Diencephalon (tissue), 1 donor: ENCODE data around the gene CASP10. TPM values are rescaled to one million over a fixed set of nuclear protein-coding genes. Genes with fewer than 3 reads are reported as not detected.

Experiments
- small RNA-seq: library from RNA; depleted of rRNA; stranded (forward); fragments of <200 nt; gene quantifications from one replicate; pipeline ENCODE3, GENCODE V24; 2014
- total RNA-seq: library from RNA; depleted of rRNA; stranded (reverse); fragments of >200 nt; gene quantifications from one replicate; pipeline ENCODE4 v1.2.3, GENCODE V29; 2014

Gene CASP10
- total RNA-seq: 3.0 TPM

GRCh38 chr2:201182650-201183364, at the start of gene CASP10:
Gene CASP10, plus strand, starts transcription at chr2:201183141. Its CDS starts 2,637 bp downstream, at chr2:201185778.

DNA sequence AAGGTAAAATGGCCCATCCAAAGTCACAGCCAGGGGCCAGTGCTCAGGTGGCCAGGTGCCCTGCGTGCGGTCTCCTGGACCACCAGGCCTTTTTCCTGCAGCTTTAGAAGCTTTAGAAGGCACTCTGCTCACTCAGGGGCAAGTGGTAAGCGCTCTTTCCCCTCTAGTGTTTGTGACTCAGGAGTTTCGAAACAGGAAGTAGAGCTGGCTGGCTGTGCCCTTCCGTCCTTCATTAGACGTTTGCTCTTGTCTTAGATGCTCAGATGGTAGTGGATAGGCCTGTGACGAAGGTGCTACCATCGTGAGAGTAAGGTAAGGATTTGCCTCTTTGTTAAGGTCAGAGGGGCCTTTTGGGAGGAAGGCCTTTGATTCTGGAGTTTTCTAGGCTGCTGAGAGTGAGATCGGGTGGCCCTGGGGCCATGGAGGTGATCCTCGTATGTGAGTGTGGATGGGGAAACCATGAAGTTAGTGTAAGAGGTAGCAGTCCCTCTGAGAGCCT, 77.4 kb downstream of the CASP10 start, which contains the start of gene CASP8:
Gene CASP8, plus strand, starts transcription at position 235 of the 499 bp plus-strand sequence. CDS start 5,951 bp downstream, outside the sequence.

Small RNA genes lying within 50 kb of the gene (small RNA-seq; reads per million reads assigned to genes)
- gene AC007283.2 (not detected), gene MTND4LP13 (not detected), gene RNU7-45P (not detected)

Other genes starting within 250 kb of the CASP10 start
- gene ORC2, start 219.5 kb upstream of the CASP10 start, total RNA-seq: 21.2 TPM
- gene HYCC2, start 111.5 kb upstream of the CASP10 start, total RNA-seq: 62.3 TPM
- 57.7 TPM for gene NDUFB3, start 111.1 kb upstream of the CASP10 start, total RNA-seq
- gene CFLAR, start 67.0 kb upstream of the CASP10 start, total RNA-seq: 36.7 TPM
- 3.2 TPM for gene CASP8, start 77.4 kb downstream of the CASP10 start, total RNA-seq
- 3.7 TPM for gene FLACC1, start 174.2 kb downstream of the CASP10 start, total RNA-seq